HG03432 (cell line): Measurements from ENCODE around the gene SNAPC4.
A peak's percentile ranks its signal among the peaks of the same experiment; 100 is the strongest.

Experiments
- ATAC-seq: cut with Tn5 transposase; IDR thresholded peaks from one replicate; pipeline ENCODE4 v1.9.1; 2021; ENCODE audit warnings: mild to moderate bottlenecking, moderate library complexity; ENCODE audit not compliant: unreplicated experiment

SNAPC4 gene

DNA sequence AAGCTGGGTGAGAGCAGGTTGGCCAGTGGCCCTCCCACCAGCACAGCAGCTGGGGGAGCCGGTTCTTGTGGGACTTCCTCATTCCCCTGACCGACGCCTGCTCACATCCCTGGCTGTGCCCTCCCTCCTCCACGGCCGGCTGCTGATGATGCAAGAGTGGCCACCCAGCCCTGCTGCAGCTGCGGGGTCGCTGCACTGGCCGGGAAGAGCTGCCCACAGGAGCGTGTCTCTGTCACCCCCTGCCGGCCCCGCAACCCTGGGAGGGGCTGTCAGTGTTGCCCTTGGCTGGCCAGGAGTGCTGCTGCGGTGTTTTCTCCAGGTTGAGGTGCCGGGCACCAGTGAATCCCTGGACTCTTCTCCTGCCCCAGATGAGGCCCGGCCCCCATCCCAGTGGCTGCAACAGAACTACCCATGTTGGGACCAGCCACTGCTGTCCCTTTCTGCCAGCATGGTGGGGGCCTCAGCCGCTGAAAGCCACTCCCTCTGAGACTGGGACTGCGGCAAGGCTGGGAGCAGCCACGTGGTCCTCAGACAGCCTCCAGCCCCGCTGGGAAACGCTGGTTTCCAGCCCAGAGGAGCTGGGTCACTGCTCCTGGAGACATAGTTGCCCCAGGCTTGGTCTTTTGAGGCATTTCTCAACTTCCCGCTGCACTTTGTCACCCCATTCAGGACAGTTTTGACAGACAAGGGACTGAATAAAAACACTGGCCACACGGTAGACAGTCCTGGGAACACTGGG is 27.2 kb downstream of the SNAPC4 start:
- ATAC-seq = no peak

DNA sequence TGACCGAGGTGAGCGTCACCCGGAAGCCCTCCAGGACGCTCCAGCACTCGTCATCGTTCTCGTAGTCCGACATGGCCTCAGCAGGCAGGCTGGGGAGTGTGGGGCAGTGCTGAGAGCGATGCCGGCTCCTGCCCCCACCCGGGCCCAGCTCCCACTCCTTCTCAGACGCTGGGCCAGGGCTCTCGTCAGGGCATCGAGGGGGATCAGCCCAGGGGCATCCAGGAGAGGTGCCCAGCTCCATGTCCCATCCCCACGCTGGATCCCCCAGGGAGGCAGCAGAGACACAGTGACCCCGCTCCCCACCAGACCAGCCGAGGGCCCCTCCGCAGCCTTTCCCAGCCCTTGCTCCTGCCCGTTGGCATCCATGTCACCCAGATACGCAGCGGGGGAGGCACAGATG is 28.0 kb downstream of the SNAPC4 start:
- ATAC-seq = no peak

DNA sequence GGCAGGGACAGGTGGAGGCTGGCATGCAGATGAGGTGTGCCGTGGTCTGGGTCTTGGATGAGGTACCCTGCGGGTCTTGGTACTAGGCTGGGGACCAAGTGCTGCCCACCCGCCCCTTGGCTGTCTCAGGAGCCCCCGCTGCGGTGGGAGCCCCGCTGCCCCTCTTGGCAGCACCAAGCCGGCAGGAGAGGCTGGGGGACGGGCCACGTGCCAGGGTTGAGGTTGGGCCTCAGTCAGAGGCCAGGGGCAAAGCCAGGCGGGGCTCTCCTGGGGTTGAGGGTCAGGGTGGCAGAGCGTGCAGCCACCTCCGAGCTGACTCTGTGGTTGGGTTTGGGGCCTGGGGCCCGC is 28.5 kb downstream of the SNAPC4 start:
- no peak for ATAC-seq

DNA sequence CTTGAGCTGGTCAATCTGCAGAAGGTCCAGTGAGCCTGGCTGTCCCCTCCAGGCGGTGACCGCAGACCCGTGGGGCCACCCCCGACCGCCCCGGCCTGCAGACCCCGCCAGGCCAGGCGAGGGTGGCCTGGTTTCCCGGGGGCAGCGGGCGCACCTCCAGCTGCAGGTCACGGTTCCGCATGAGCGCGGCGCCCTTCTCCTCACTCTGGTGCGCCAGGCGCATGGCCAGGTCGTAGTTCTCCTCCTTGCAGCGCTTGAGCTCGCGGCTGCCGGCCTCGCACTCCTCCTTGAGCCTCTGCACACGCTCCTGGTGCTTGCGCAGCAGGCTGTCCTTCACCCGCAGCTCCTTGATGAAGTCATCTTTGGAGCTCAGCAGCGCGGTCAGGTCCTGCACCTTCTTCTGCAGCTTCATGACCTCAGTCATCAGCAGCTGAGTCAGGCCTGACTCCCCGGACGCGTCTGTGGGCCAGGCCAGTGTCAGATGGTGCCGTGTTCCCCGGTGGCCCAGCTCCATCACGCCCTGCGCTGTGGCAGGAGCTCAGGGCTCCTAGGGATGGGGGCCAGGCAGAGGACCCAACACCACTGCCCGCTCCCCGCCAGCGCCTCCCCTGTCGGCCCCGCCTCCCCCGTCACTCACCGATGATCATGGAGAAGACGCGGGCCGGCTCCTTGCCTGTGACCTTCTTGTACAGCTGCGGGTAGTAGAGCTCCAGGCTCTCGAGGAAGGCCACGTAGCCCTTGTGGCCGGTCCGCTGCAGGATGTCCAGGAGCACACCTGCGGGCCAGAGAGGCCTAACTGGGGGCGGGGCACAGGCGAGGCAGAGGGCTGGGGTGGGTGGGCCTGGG is 29.1 kb downstream of the SNAPC4 start:
- ATAC-seq = no peak

DNA sequence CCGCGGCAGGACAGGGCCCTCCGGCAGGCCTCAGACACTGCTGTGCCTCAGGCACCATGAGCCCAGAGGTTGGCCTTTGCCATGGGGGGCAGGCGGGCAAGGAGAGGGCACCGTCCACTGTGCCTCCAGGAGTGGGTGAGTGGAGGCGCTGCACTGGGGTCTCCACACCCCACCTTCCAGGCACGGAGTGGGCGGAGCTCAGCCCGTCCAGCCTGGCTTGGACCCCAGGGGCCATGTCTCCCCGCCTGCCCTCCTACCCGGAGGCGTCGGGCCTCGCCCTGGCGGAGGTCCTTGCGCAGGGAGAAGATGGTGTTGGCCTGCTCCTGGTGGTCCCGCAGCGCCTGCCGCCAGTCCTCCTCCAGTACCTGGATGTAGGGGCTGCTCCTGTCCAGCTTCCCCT is 29.9 kb downstream of the SNAPC4 start:
- ATAC-seq = no peak

DNA sequence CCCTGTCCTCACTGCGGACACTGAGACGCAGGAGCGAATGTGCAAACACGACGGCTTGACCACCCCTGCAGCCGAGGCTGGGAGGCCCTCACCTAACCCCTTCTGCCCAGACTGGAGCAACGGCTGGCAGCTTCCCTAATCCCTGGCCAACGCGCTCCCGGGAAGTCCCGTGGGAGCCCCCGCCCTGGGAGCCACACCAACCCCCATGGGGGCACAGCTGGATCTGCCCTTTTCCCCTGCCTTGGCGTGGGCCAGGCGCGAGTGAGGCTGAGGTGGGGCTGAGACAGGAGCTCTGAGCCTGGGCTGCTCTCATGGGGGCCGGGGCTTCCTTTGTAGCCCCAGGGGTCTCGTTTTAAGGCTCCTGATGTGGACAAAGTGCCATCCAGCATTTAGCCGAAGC is 31.8 kb downstream of the SNAPC4 start:
- ATAC-seq = no peak

DNA sequence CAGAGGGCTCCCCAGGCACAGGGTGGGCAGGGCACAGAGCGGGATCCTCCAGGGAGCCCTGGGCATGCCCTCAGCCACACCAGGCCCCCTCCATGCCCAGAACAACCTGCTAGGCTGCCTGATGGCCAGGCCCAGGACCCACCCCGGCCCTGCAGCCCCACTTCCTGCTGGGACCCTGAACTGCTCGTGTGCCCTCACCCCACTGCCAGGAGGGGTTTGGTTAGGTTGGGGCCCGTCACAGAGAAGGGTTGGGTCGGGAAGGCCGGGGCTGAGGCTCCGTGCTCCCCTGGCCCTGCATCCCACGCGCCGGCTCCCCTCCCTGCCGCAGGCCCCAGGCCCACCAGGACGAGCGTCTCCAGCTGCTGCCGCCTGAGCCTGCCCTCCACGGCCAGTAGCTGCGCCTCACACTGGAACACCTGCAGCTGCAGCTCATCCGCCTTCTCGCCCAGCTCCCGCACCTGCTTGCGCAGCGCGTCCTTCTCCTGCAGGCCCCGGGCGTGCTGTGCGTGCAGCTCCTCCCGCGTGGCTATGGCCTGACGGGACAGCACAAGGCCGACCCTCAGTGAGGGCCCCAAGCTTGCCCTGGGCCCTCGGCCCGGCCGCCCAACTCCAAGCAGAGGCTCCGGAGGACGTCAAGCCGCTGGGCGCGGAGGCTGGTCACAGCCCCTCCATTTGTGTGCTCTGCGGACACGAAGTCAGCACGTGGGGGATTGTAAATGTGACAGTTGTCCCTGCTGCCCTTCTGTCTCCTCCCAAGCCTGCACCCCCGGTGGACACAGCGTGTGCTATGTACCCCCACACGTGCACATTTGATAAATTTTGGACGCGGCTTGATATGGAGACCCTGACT is 32.4 kb downstream of the SNAPC4 start:
- ATAC-seq = no peak

DNA sequence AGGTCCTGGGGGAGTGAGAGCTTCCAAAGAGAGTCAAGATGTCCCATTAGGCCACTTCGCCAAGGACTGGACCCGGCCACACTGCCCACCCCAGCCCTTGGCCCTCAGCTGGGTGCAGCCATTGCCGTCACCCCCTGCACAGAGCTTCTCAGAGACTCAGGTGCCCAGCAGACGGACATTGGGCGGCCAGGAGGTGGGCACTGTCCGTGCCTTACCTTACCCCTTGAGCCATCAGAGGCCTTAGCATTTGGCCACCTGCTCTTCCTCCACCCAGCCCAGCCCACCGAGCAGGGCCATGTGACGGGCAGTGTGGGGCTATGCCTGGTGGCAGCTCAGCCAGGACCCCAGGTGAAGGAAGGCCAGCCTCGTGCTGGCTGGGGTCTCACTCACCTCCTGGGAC is 33.1 kb downstream of the SNAPC4 start:
- ATAC-seq = no peak

DNA sequence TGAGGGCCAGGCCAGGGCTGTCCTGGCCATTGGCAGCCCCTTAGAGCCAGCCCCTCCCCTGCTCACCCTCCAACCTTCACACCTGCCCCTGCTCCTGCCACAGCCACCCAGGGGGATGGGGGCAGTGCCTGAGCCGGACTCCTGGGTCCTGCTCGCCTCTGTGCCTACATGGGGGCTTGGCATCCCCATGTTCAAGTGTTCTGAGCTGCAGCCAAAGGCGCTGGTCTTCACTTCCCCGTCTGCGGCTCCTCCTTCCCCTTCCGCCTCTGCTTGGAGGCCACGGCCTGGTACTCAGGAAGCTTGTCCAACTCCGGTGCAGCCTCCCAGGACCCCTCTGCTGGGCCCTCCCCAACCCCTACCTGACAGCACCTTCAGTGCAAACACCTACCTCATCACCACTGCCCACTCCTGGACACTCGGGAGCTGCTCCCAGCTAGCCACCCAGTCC is 34.2 kb downstream of the SNAPC4 start:
- ATAC-seq = no peak

DNA sequence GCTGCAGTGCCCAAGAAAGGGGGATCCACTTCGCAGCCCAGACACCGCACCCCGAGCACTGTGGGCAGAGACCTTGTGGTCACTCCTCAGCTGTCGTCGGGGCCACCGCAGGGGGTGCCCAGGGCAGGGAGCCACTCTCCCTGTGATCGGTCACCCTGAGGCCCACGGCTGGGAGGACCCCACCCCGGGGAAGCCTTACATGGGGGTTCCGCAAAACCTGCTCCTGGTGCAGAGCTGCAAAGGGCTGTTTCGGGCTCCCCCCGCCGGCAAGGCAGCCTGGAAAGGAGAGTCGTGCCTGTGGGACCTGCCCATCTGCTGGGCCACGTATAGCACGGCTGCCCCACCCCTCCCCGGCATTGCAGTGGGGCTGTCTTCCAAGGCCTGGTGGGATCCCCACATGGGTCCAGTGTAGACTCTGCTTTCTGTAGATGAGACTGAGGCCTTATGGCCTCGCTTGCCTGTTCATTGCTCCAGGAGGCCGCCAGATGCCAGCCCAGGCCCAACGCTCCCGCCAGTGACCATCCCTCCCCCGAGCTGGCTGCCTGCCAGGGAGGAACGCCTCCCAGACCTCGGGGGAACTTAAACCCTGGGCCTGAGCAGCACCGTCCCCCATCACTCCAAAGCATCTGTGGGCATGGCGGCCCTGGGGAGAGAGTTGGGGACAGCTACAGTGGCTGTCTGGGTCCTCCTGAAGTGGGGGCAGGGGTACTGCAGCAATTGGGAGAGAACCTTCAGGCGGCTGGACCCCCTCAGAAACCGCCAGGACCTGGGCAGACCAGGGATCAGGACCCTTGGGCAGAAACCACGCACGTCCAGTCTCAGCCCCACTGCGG is 34.8 kb downstream of the SNAPC4 start:
- no peak for ATAC-seq

DNA sequence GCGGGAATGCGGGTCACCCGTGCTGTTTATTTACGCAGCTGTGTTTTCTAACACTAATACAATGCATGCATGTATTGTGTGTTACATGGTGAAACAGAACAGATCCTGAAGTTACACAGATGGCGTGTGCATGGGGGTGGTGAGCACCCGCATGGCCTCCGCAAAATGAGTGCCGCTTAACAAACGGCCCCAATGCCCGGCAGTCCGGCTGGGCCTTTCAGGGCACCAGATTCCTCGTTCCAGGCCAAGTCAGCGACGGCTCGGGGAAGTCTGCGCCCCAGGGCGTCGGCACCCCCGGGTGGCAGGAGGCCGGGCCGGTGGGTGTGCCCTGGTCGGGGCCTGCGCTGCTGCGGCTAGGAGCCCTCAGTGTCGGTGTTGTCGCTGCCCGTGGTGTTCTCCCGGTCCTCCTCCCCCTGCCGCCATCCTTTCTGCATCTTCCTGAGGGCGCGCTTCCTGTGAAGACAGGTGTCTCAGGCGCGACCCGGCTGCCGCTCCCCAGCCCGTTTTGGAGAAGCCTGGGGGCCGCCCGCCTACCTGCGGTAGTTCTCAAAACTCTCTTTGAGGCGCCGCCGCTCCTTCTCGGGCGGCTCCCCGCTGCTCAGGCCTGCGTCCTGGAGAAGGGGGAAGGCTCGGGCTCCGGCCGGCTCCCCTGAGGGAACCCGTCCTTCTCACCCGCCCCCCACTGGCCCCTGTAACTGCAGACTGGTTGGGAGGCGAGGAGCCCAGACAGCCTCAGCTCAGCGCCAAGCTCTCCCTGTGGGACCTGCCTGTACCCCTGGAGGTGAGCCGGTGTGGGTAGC is 35.8 kb downstream of the SNAPC4 start:
- no peak for ATAC-seq

DNA sequence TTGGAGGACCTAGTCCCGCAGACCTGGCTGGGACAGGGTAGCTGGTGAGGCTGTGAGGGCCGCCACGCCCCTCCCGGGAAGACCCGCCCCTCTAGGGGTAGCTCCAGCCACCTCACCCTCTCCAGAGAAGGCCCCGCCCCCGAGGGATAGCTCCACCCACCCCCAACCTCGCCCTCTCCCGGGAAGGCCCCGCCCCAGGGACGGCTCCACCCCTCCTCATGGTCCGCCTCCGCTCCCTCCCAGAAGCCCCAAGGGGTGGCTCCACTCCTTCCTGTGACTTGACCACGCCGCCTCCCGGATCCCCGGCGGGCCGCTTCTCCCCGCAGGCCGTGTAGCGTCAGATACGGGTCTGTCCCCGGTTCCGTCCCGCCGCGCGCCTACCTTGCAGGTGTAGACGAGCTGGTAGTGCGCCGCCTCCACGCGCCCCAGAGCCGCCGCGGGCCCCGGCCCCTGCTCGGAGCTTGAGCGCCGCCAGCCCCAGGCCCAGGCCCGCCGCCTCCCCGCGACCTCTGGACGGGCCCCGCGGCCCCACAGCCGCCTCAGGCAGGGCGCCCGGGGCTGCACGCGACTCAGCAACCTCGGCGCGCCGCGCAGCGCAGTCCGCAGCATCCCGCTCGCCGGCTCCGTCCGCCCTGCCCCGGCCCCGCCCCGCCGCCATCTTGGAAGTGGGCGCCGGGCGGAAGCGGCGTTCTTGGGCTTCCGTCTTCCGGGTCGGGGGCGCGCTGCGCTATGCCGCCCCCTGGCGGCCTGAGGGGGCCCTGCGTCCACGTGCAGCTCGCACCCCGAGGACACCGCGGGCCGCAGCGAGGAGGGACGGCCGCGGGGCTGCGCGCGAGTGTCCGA is 36.6 kb downstream of the SNAPC4 start, which contains the start of gene DNLZ:
Gene DNLZ (minus strand): TSS at position 639 of the 843 bp plus-strand sequence. CDS start 30 bp downstream, at position 609.
- peak; percentile 79 for ATAC-seq

DNA sequence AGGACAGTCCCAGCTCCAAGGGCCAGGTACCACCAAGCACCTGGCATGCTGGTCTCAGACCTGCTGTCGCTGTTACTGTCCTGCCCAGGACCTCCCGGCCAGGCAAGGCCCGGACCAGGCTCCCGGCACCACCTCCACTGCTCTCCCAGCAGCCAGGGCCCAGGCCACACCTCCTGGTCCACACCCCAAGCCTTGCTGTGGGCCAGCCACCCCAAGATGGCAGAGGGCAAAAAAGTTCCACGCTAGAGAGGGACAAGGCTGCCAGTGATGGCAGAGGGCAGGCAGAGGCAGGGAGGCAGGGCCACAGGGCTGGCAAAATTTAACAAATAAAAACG is 37.6 kb downstream of the SNAPC4 start:
- ATAC-seq = no peak

DNA sequence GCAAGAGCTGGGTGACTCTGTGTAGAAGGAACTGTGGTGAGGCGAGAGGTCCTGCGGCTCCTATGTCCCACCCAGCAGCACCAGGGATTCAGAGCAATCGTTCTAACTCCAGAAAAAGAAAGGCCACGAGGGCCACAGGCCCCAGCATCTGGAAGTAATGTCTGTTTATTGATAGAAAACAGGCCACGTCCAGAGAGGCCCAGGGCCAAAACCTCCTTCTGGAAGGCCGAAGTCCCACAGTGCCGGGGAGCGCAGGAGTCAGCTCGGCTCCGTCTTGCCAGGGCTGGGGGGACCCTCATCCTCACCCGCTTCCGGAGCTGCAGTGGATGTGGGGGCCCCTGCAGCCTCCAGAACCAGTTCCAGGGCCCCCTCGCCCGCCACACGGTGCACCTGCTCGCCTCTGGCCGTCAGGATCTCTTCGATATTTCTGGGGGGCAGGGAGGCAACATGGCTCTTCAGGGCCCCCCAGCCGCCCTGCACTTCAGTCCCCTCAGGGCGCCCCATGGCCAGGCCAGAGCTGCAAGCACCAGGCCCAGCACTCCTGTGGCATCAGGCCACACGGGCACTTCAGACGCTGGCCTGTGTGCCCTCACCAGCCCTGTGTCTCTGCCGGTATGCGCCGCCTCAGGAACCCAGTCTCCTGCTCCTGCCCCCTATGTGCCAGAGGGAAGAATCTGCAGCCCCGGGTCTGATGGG is 38.1 kb downstream of the SNAPC4 start:
- ATAC-seq = no peak

DNA sequence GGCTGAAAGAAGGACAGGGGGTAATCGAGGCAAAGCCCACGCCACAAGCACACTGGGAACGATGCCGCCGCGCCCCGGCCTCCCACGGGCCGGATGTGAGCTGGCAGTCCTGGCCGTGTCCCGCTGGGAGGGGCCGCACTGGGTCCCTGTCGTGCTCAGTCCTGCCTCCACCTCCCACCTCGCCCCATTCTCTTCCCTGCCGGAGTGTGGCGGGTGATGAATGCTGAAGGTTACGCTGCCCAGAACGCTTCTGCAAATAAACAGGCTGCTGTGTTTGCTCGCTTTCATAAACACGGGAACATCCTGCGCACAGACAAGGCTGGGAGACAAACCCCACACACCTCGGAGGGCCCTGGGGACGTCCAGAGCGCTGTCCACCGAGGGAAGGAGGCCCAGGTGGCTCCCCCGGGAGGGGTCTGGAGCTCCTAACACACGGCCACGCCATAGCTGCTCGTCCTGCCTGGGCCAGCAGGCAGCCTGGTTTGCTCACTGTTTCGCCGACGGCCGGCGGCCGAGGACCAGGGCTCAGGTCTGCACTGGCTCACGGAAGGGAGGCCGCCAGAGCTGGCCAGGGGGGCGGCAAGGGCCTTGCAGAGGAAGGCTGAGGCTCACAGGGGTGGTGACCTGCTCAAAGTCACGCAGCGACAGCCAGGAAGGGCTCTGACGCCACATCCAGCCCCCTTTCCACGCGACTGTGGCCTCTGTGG is 38.8 kb downstream of the SNAPC4 start:
- no peak for ATAC-seq

DNA sequence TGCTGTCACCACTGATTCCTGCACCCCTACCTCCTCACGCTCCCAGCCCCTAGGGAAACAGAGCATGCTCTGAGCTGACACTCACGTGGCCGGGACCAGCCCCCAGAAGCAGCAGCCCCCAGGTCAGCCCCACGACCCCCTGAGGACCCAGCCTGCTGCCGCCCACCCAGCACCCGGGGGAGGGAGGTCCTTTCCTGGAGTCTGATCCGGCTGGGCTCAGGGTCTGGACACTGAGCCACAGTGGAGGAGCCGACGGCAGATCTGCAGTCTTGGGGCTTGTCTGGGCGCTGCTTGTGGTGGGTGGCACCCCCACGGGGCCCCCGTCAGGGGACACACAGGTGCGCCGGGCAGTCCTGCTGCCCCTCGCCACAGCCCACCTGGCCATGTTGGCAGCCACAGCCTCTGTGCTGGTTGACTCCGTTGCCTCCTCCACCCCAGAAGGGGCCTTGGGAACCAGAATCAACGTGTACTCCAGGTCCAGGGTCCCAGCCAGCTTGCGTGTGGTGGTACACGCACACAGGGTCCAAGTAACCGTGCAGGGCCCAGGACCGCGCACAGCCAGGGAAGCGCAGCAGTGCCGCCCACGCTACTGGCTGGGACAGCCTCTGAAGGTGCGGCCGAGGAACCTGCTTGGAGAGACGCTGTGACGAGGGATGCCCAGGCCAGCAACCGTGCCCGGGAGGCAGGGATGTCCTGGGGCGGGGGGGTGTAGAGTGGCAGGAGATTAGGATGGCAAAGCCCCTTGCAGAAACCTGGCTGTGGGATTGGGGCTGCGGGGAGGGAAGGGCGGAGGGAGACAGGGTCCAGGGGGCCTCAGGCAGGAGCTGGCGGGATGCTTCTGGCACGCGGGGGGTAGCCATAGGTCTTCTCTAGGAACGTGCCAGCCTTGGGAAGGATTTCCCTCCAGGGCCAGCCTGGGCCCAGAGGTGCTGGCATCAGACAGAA is 39.9 kb downstream of the SNAPC4 start:
- no peak for ATAC-seq

DNA sequence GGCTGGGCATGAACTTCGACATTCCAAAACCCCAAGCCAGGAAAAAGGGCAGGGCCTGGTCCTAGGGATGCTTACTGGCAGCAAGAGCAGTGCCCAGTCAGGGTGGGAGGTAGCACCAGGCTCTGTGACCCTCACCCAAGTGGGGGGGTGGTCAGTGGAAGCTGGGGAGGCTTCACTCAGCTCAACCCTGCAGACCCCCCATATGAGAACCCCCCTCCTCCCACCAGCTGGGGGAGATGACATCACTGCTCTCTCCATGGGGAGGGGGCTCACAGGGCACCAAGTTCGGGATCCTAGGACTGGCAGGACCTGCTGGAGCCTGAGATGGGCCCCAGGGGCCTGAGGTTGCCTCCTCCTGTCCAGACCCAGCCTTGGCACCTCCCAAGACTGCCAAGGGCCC is 41.1 kb downstream of the SNAPC4 start:
- no peak for ATAC-seq
